ENCODE data around the gene ESRRG.

ESRRG gene

DNA sequence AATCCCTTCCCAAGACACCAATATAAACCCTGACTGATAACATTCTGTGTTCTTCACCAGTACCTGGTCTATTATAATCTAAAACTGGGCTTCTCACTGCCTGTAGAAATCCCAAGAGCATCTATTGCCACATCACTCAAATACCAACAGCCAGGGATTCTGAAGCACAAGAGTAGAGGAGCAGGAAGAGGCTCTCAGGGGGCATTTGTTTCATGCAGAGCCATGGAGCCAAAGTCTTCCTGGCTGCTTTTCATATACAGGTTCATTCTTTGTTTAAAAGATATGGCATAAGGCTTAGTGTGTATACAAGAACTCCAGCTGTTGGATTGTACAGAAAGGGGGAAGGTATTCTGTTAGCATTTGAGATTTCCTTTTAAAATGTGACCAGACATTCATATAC, 261.8 kb downstream of the ESRRG start:
- DNase-seq (no peak), ATAC-seq (replicated peaks) (no peak)
- no peak overlapping the region for H3K4me3 Mint-ChIP-seq
- H3K27ac Mint-ChIP-seq: no peak overlapping the region
- no peaks in the 10 kb centered on the region for H3K4me1 Mint-ChIP-seq
- no peaks in the 10 kb centered on the region for H3K27me3 Mint-ChIP-seq
- no peaks in the 10 kb centered on the region for H3K36me3 Mint-ChIP-seq
- no peaks in the 10 kb centered on the region for H3K9me3 Mint-ChIP-seq

DNA sequence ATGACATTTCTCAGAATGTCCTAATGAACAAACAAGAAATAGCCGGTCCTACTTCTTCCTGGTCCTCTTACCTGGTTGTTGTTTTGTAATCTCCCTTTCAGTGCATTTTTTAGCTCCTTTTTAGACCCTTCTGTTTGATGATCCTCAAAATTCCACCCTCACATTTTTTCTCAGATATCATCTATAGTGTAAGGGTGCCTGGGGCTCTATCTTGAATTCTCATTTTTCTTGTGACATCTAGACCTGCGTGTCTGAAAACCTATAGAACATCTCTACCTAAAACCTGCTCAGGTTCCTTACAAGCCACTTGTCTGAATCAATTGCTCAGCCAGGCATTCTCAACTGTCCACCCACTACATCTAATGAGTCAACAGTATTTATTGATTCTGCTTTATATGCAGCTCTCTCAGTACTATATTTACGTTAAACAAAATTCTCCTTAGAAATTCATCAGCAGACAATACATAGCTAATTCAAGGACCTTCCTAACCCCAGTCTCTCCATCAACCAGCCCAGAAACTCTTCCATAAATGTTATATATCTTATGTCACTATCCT, 263.5 kb downstream of the ESRRG start:
- H3K4me1 Mint-ChIP-seq: no peaks in the 10 kb centered on the region

GRCh38 chr1:216458812-216459211, 264.4 kb downstream of the ESRRG start:
- H3K4me3 Mint-ChIP-seq: no peak overlapping the region
- DNase-seq (no peak), ATAC-seq (replicated peaks) (no peak)
- H3K9me3 Mint-ChIP-seq: no peaks in the 10 kb centered on the region
- no peak overlapping the region for H3K27ac Mint-ChIP-seq
- H3K36me3 Mint-ChIP-seq: no peaks in the 10 kb centered on the region
- H3K4me1 Mint-ChIP-seq: no peaks in the 10 kb centered on the region
- no peaks in the 10 kb centered on the region for H3K27me3 Mint-ChIP-seq

More for the DNA sequence above, 263.5 kb downstream of the ESRRG start:
- no peaks in the 10 kb centered on the region for H3K36me3 Mint-ChIP-seq
- H3K9me3 Mint-ChIP-seq: no peaks in the 10 kb centered on the region
- no peak for DNase-seq
- H3K27ac Mint-ChIP-seq: no peak overlapping the region
- H3K27me3 Mint-ChIP-seq: no peaks in the 10 kb centered on the region
- ATAC-seq (replicated peaks): no peak
- no peak overlapping the region for H3K4me3 Mint-ChIP-seq

DNA sequence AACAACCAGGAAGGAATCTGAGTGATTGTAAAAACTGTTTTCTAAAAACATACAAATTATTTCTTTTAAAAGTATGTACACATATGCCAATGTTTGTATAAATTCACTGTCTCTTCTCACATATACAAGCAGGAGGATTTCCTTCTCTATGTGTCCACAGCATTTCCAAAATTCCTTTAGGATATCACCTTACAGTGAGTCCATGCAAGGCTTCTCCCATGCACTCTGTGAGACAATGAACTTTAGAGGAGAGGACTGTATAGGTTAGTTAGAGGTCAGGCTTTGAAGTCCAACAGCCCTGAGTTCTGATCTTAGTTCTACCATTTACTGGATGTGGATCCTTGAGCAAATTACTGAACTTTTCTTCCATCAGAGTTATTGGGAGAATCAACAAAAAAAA, 265.9 kb downstream of the ESRRG start:
- ATAC-seq (replicated peaks) (no peak), DNase-seq (no peak)
- Mint-ChIP-seq H3K36me3 (no peaks in the 10 kb centered on the region), H3K4me1 (no peaks in the 10 kb centered on the region), H3K27ac (no peak overlapping the region), H3K4me3 (no peak overlapping the region), H3K27me3 (no peaks in the 10 kb centered on the region), H3K9me3 (no peaks in the 10 kb centered on the region)

GRCh38 chr1:216456682-216457081, 266.5 kb downstream of the ESRRG start:
- Mint-ChIP-seq H3K4me3 (no peak overlapping the region), H3K9me3 (no peaks in the 10 kb centered on the region), H3K36me3 (no peaks in the 10 kb centered on the region), H3K27ac (no peak overlapping the region), H3K4me1 (no peaks in the 10 kb centered on the region), H3K27me3 (no peaks in the 10 kb centered on the region)
- DNase-seq (no peak), ATAC-seq (replicated peaks) (no peak)

- Mint-ChIP-seq H3K4me3 (no peak overlapping the region), H3K4me1 (no peaks in the 10 kb centered on the region), H3K27me3 (no peaks in the 10 kb centered on the region), H3K27ac (no peak overlapping the region), H3K36me3 (no peaks in the 10 kb centered on the region), H3K9me3 (no peaks in the 10 kb centered on the region)
- no peak for DNase-seq
- no peak for ATAC-seq (replicated peaks)
Observed at GRCh38 chr1:216453777-216454176, 269.5 kb downstream of the ESRRG start.

Measured in stimulated activated naive B cell treated with anti-CD40 and anti-IgM and Interleukin-4, amounts not matched to agents 10 μg/mL and 1 μg/mL and 100 μg/mL, for 72 hours (primary cell).